WI38 (cell line): ENCODE results near the gene PCARE.

Experiments
- H3K4me3 ChIP-seq: 2 replicates; pipeline ENCODE4 v1.5.1; 2011; ENCODE audit warnings: low read depth, mild to moderate bottlenecking, control low read depth, low read length
- TF ChIP-seq, protein P1 (sequence below): IDR thresholded peaks from 2 replicates; pipeline ENCODE4 v1.5.1; 2012; ENCODE audit warnings: low read depth, mild to moderate bottlenecking, control low read depth, low read length

The PCARE gene

DNA sequence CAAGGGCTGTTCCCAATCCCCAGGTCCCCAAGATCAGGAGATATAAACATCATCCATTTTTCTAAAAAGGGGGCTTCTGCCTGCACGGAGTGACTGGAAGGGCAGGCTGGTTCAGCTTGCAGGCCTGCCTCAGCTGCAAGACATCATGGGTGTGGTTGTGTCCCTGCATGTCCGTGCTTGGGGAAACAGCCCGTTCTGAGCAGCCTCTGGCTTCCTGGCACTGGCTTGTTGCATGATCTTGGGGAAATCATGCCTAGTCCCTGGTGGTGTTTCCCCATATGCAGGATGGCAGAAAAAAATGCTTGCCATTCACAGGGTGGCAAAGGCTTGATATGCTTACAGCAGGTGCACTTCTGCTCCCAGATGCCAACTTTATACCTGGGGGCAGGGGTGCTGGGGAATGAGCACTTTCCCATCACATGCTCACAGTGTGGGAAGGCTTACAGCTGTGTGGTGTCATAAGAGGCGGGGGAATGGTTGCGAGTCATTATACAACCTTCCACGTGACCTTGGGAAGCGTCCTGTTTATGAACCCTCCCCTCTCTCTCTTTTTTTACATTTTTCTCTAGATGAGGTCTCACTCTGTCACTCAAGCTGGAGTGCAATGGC is 7.2 kb downstream of the PCARE start:
- TF ChIP-seq, protein P1, sequence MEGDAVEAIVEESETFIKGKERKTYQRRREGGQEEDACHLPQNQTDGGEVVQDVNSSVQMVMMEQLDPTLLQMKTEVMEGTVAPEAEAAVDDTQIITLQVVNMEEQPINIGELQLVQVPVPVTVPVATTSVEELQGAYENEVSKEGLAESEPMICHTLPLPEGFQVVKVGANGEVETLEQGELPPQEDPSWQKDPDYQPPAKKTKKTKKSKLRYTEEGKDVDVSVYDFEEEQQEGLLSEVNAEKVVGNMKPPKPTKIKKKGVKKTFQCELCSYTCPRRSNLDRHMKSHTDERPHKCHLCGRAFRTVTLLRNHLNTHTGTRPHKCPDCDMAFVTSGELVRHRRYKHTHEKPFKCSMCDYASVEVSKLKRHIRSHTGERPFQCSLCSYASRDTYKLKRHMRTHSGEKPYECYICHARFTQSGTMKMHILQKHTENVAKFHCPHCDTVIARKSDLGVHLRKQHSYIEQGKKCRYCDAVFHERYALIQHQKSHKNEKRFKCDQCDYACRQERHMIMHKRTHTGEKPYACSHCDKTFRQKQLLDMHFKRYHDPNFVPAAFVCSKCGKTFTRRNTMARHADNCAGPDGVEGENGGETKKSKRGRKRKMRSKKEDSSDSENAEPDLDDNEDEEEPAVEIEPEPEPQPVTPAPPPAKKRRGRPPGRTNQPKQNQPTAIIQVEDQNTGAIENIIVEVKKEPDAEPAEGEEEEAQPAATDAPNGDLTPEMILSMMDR = no peak

GRCh38 chr2:29066271-29066860 is 8.0 kb downstream of the PCARE start:
- H3K4me3 ChIP-seq = no peak overlapping the region
- TF ChIP-seq, protein P1 = no peak

More for the DNA sequence above, 7.2 kb downstream of the PCARE start:
- H3K4me3 ChIP-seq = no peak overlapping the region

- no peak overlapping the region for H3K4me3 ChIP-seq
- TF ChIP-seq, protein P1 = no peak
Observed at GRCh38 chr2:29065068-29065811, 9.1 kb downstream of the PCARE start.

GRCh38 chr2:29064746-29065067 is 9.6 kb downstream of the PCARE start:
- no peak overlapping the region for H3K4me3 ChIP-seq
- TF ChIP-seq, protein P1 = no peak

DNA sequence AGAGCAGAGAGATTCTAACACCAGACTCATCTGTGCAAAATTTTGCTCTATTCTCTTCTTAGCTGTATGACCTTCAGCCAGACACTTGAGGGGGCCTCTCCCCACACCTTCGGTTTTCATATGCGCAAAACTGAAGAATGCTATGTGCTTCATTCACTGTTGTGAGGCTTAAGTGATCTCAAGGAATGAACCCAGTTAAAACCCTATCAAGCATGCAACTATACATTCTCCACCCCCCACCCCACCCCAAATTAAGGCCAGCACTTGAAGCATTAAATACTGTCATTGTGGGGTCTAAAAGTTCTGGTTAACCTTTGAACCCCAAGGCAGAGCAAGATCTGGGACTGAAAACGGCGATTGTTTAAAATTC is 10.0 kb downstream of the PCARE start:
- H3K4me3 ChIP-seq = no peak overlapping the region
- TF ChIP-seq, protein P1 = no peak

GRCh38 chr2:29063646-29064345 is 10.5 kb downstream of the PCARE start:
- H3K4me3 ChIP-seq = no peak overlapping the region; the same call in 1 of the 2 replicates
- TF ChIP-seq, protein P1 = no peak
